ENCODE data around the gene SIGLEC6. TPM values are rescaled to one million over a fixed set of nuclear protein-coding genes. Genes with fewer than 3 reads are reported as not detected.

The SIGLEC6 gene
- polyA plus RNA-seq, 2 of the 4 experiments (the other 2 are of a cell fraction): not detected

DNA sequence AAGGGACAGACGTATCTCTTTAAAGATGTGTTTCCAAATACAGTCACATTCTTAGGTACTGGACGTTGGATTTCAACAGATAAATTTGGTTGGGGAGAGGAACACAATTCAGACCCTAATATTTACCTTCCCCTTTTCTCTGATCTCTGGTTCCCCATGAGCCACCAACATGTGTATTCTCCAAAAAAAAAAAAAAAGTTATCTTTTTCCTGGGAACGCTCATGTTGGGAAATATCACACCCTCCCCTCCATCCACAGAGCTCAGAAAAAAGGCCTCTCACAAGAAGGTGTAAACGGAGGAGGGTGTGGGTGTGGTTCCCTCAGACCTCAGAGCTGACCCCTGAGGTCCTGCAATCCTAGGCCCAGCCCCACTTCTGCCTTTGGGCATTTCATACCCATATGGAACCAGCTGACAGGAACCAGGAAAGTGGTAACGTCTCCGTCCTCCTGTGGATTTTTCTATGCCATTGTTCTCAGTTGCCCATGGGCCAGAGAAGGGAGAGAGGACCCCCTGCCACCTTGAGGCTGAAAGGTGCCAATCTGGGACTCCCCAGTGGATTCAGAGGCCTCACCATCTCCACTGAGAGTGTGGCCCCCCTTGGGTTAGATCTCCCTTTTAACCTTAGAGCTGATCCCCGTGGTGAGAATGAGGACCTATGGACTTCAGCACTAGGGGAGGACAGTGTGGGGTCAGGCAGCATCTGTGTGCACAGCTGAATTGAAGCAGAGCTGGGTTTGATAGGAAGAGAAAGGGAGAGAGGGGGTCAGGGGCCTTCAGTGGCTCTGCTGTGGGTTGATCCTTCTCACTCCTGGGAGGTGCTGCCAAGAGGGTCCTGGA, 21.4 kb downstream of the SIGLEC6 start:
- H3K4me1 ChIP-seq: no peaks in the 10 kb centered on the region
- POLR2A ChIA-PET: no interaction called here
- ATAC-seq (no peak), FAIRE-seq (no peak), DNase-seq (ENCODE audit: low read depth in 1 of 2, low spot score in 1 of 2) (no peak)
- no peak overlapping the region for H3K27ac ChIP-seq
- H3K4me2 ChIP-seq: no peak overlapping the region
- CTCF ChIA-PET: interaction anchor here (0.6 kb wide), 2 partner anchors 102 to 151 kb away, joined by 3 to 4 read pairs; no protein-coding TSS in a partner anchor
- no peak for TF ChIP-seq ZSCAN20 (CRISPR knock-in tag; IDR thresholded peaks at IDR 0.05)
- no peak for TF ChIP-seq FOXS1 (CRISPR knock-in tag; IDR thresholded peaks at IDR 0.05)
- no peak for TF ChIP-seq ZFP36 (IDR thresholded peaks at IDR 0.05; ENCODE audit: borderline replicate concordance, partially characterized antibody)
- no peaks in the 10 kb centered on the region; the same call in 2 of the 3 replicates for H3K9me3 ChIP-seq
- 2% methylated on average over 7 of the region's 7 CpGs for WGBS (ENCODE audit: missing lambda C conversion rate)
- no peak overlapping the region for H3K4me3 ChIP-seq

GRCh38 chr19:51508059-51508733, 23.3 kb downstream of the SIGLEC6 start:
- 11% methylated on average over 3 of the region's 3 CpGs for WGBS (ENCODE audit: missing lambda C conversion rate)
- H3K4me3 ChIP-seq: no peak overlapping the region
- no peak for ATAC-seq
- ChIA-PET POLR2A (no interaction called here), CTCF (interaction anchor here (1.0 kb wide), 1 partner anchor 35 kb away, joined by 3 read pairs; no protein-coding TSS in a partner anchor)
- TF ChIP-seq HOXB5 (CRISPR knock-in tag; IDR thresholded peaks at IDR 0.05) (no peak), FOSL2 (IDR thresholded peaks at IDR 0.05) (no peak), FOSL2 (CRISPR knock-in tag; IDR thresholded peaks at IDR 0.05) (no peak), ZFP36 (IDR thresholded peaks at IDR 0.05; ENCODE audit: borderline replicate concordance, partially characterized antibody) (no peak), EHF (CRISPR knock-in tag; IDR thresholded peaks at IDR 0.05) (no peak)
- TF ChIP-seq, protein P1, sequence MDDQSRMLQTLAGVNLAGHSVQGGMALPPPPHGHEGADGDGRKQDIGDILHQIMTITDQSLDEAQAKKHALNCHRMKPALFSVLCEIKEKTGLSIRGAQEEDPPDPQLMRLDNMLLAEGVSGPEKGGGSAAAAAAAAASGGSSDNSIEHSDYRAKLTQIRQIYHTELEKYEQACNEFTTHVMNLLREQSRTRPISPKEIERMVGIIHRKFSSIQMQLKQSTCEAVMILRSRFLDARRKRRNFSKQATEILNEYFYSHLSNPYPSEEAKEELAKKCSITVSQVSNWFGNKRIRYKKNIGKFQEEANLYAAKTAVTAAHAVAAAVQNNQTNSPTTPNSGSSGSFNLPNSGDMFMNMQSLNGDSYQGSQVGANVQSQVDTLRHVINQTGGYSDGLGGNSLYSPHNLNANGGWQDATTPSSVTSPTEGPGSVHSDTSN (IDR thresholded peaks at IDR 0.05): no peak
- no peaks in the 10 kb centered on the region; the same call in 2 of the 3 replicates for H3K9me3 ChIP-seq
- H3K4me1 ChIP-seq: no peaks in the 10 kb centered on the region
- H3K4me2 ChIP-seq: no peak overlapping the region
- DNase-seq (ENCODE audit: low read depth in 1 of 2, low spot score in 1 of 2): no peak
- no peak overlapping the region for H3K27ac ChIP-seq
- FAIRE-seq: no peak

DNA sequence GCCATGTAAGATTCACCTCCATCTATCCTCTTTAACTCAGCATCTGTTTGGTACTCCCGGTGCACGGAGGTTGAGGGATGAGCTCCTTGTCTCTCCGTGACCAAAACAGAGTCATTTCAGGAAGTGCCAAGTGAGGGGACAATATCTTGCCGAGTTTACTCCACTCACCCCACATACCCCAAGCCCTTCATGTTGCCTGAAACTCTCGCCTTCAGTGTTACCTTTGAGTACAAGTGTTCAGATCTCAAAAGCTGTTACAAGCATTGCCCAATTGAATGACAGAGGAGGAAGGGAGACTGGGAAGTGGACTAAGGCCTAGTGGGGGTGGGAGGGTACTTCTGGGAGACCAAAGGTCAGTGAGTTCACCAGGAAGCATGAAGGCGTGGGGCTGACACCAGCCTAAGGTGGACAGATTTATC, 23.8 kb downstream of the SIGLEC6 start:
- ATAC-seq: no peak
- no peak for FAIRE-seq

GRCh38 chr19:51507192-51507591, 24.3 kb downstream of the SIGLEC6 start:
- CTCF ChIA-PET: interaction anchor here (0.7 to 1.6 kb wide), 2 partner anchors 8 to 35 kb away, joined by 3 to 4 read pairs; no protein-coding TSS in a partner anchor
- Histone ChIP-seq H3K27ac (no peak overlapping the region), H3K4me3 (no peak overlapping the region), H3K4me2 (no peak overlapping the region), H3K9me3 (no peaks in the 10 kb centered on the region; the same call in 2 of the 3 replicates), H3K4me1 (no peaks in the 10 kb centered on the region)
- TF ChIP-seq CHD2 (IDR thresholded peaks at IDR 0.05; ENCODE audit: low read length, partially characterized antibody) (no peak), ZNF302 (CRISPR knock-in tag; IDR thresholded peaks at IDR 0.05) (no peak), ESRRA (IDR thresholded peaks at IDR 0.05; ENCODE audit: borderline replicate concordance, low read length) (no peak), CHD4 (IDR thresholded peaks at IDR 0.05; ENCODE audit: borderline replicate concordance) (no peak)
- TF ChIP-seq, protein P2, sequence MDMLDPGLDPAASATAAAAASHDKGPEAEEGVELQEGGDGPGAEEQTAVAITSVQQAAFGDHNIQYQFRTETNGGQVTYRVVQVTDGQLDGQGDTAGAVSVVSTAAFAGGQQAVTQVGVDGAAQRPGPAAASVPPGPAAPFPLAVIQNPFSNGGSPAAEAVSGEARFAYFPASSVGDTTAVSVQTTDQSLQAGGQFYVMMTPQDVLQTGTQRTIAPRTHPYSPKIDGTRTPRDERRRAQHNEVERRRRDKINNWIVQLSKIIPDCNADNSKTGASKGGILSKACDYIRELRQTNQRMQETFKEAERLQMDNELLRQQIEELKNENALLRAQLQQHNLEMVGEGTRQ (IDR thresholded peaks at IDR 0.05): no peak
- POLR2A ChIA-PET: no interaction called here
- ATAC-seq (no peak), DNase-seq (ENCODE audit: low read depth in 1 of 2, low spot score in 1 of 2) (no peak), FAIRE-seq (no peak)
- WGBS (ENCODE audit: missing lambda C conversion rate): 1% methylated on average over 3 of the region's 3 CpGs

More for the DNA sequence above, 23.8 kb downstream of the SIGLEC6 start:
- Histone ChIP-seq H3K9me3 (no peaks in the 10 kb centered on the region; the same call in 2 of the 3 replicates), H3K4me3 (no peak overlapping the region), H3K27ac (no peak overlapping the region), H3K4me2 (no peak overlapping the region), H3K4me1 (no peaks in the 10 kb centered on the region)
- CTCF ChIA-PET: interaction anchor here (0.7 kb wide), 1 partner anchor 8 kb away, joined by 3 read pairs; no protein-coding TSS in a partner anchor
- no peak for DNase-seq (ENCODE audit: low read depth in 1 of 2, low spot score in 1 of 2)
- TF ChIP-seq, protein P2 (IDR thresholded peaks at IDR 0.05): no peak
- 21% methylated on average over 6 of the region's 6 CpGs for WGBS (ENCODE audit: missing lambda C conversion rate)
- POLR2A ChIA-PET: no interaction called here

Measured in A549 (cell line).